ENCODE measurements around the gene GABBR2.

- TF ChIP-seq CTCF (IDR thresholded peaks at IDR 0.05 in 2 of 3, conservative IDR thresholded peaks at IDR 0.05 in 1 of 3; ENCODE audit: insufficient read depth in 2 of 3, low read depth in 1 of 3, low read length in 3 of 3) (no peak), EZH2 (IDR thresholded peaks at IDR 0.05; ENCODE audit: borderline replicate concordance, low read depth, low read length) (no peak)
Observed at GRCh38 chr9:98745470-98745869, 36.7 kb upstream of the GABBR2 start.

Data from K562 (cell line).